GM12891 (cell line): Measurements from ENCODE around the gene REPIN1.

Experiments
- PAX5 ChIP-seq: IDR thresholded peaks from 2 replicates; pipeline ENCODE4 v1.6.1; 2011; ENCODE audit warnings: low read length, moderate library complexity, mild to moderate bottlenecking; ENCODE audit not compliant: insufficient read depth, severe bottlenecking
- POLR2A ChIP-seq: IDR thresholded peaks from 2 replicates; pipeline ENCODE4 v1.6.1; 2011; ENCODE audit warnings: low read depth, low read length, control low read depth
- POLR2AphosphoS5 ChIP-seq: IDR thresholded peaks from 2 replicates; pipeline ENCODE4 v1.6.1; 2011; ENCODE audit warnings: low read depth, low read length, control low read depth
- POU2F2 ChIP-seq: IDR thresholded peaks from 2 replicates; pipeline ENCODE4 v1.6.1; 2011; ENCODE audit warnings: low read depth, mild to moderate bottlenecking, control low read depth, low read length, moderate library complexity
- SPI1 ChIP-seq: IDR thresholded peaks from 2 replicates; pipeline ENCODE4 v1.6.1; 2011; ENCODE audit warnings: low read depth, low read length, control low read depth
- TAF1 ChIP-seq: IDR thresholded peaks from 2 replicates; pipeline ENCODE4 v1.6.1; 2011; ENCODE audit warnings: low read depth, low read length, control low read depth

GRCh38 chr7:150384406-150385301 is 16.0 kb downstream of the REPIN1 start:
- TF ChIP-seq POLR2A (no peak), TAF1 (no peak), POLR2AphosphoS5 (no peak), SPI1 (no peak), PAX5 (no peak), POU2F2 (no peak)
